ENCODE data around the gene MOB3A.

MOB3A gene

GRCh38 chr19:2048104-2048958 lies 47.8 kb downstream of the MOB3A start:
- peak overlapping the region; percentile 87 for H3K27ac ChIP-seq
- no peak for TF ChIP-seq ZFX (IDR thresholded peaks at IDR 0.05; ENCODE audit: borderline replicate concordance)
- no peak for TF ChIP-seq CTCF (IDR thresholded peaks at IDR 0.05)

- H3K27ac ChIP-seq: 0 out of 2 replicates have a peak overlapping the region, but pooled peaks have one; percentile 87
Measured at GRCh38 chr19:2047449-2048103, 48.5 kb downstream of the MOB3A start.

GRCh38 chr19:2047076-2047448 lies 49.1 kb downstream of the MOB3A start:
- no peak overlapping the region; the same call in 1 of the 2 replicates for H3K27ac ChIP-seq
- TF ChIP-seq CTCF (IDR thresholded peaks at IDR 0.05) (no peak), ZFX (IDR thresholded peaks at IDR 0.05; ENCODE audit: borderline replicate concordance) (no peak)

More at GRCh38 chr19:2047449-2048103, 48.5 kb downstream of the MOB3A start:
- no peak for TF ChIP-seq ZFX (IDR thresholded peaks at IDR 0.05; ENCODE audit: borderline replicate concordance)
- TF ChIP-seq CTCF (IDR thresholded peaks at IDR 0.05): no peak

GRCh38 chr19:2046046-2046907 lies 49.8 kb downstream of the MOB3A start:
- H3K27ac ChIP-seq: peak overlapping the region; percentile 34; the same call in 1 of the 2 replicates
- TF ChIP-seq CTCF (IDR thresholded peaks at IDR 0.05) (no peak), ZFX (IDR thresholded peaks at IDR 0.05; ENCODE audit: borderline replicate concordance) (no peak)

GRCh38 chr19:2045501-2046045 lies 50.6 kb downstream of the MOB3A start:
- TF ChIP-seq CTCF (IDR thresholded peaks at IDR 0.05): no peak
- H3K27ac ChIP-seq: peak overlapping the region; percentile 34

GRCh38 chr19:2044709-2045500 lies 51.2 kb downstream of the MOB3A start:
- TF ChIP-seq CTCF (IDR thresholded peaks at IDR 0.05) (no peak), ZFX (IDR thresholded peaks at IDR 0.05; ENCODE audit: borderline replicate concordance) (no peak)
- peak overlapping the region; percentile 71 for H3K27ac ChIP-seq

Measured in 22Rv1 (cell line).